PFSK-1 (cell line): ENCODE data around the gene DCUN1D2.

Source experiments
- FOXP2 ChIP-seq: optimal IDR thresholded peaks from 2 replicates; pipeline ENCODE3; 2011; ENCODE audit warnings: borderline replicate concordance, control low read depth, inconsistent platforms; ENCODE audit not compliant: insufficient read depth; ENCODE audit errors: extremely low read length, extremely low read depth
- POLR2AphosphoS5 ChIP-seq: IDR thresholded peaks from 2 replicates; pipeline ENCODE4 v1.6.1; 2012; ENCODE audit warnings: low read depth, mild to moderate bottlenecking, control low read depth, low read length, moderate library complexity
- REST ChIP-seq, 2 experiments: IDR thresholded peaks; 2 replicates each; pipeline versions ENCODE4 v1.6.1 to v1.8.0; 2011 to 2012; ENCODE audit warnings: low read depth in 2 of 2, low read length in 2 of 2, control low read depth in 1 of 2, inconsistent platforms in 1 of 2, mild to moderate bottlenecking in 1 of 2, moderate library complexity in 1 of 2; ENCODE audit not compliant: insufficient read depth in 1 of 2
- SIN3A ChIP-seq: IDR thresholded peaks from 2 replicates; pipeline ENCODE4 v1.6.1; 2012; ENCODE audit warnings: mild to moderate bottlenecking, low read length, moderate library complexity, borderline replicate concordance; ENCODE audit not compliant: insufficient read depth
- TAF1 ChIP-seq: IDR thresholded peaks from 2 replicates; pipeline ENCODE4 v1.6.1; 2012; ENCODE audit warnings: low read length, control low read depth, borderline replicate concordance; ENCODE audit not compliant: insufficient read depth

Gene DCUN1D2

GRCh38 chr13:113507505-113508345 is 17.2 kb upstream of the DCUN1D2 start:
- TF ChIP-seq TAF1 (no peak), POLR2AphosphoS5 (no peak), REST (IDR thresholded peaks at IDR 0.05; ENCODE audit: insufficient read depth in 1 of 2, low read depth in 2 of 2, low read length in 2 of 2) (no peak), SIN3A (no peak), FOXP2 (no peak)

GRCh38 chr13:113506871-113507388 is 16.4 kb upstream of the DCUN1D2 start:
- TF ChIP-seq POLR2AphosphoS5 (no peak), REST (IDR thresholded peaks at IDR 0.05; ENCODE audit: insufficient read depth in 1 of 2, low read depth in 2 of 2, low read length in 2 of 2) (no peak), TAF1 (no peak), SIN3A (no peak), FOXP2 (no peak)

GRCh38 chr13:113506025-113506685 is 15.6 kb upstream of the DCUN1D2 start:
- TF ChIP-seq TAF1 (no peak), REST (IDR thresholded peaks at IDR 0.05; ENCODE audit: insufficient read depth in 1 of 2, low read depth in 2 of 2, low read length in 2 of 2) (no peak), POLR2AphosphoS5 (no peak), FOXP2 (no peak), SIN3A (no peak)

GRCh38 chr13:113502686-113503085 is 12.2 kb upstream of the DCUN1D2 start:
- TF ChIP-seq SIN3A = no peak
- TF ChIP-seq FOXP2 = no peak
- TF ChIP-seq REST (IDR thresholded peaks at IDR 0.05; ENCODE audit: insufficient read depth in 1 of 2, low read depth in 2 of 2, low read length in 2 of 2) = no peak
